Esophagus squamous epithelium (tissue), 4 donors: Measurements from ENCODE around the gene HACD2.

ENCODE experiments used
- CTCF ChIP-seq, 6 experiments: fragments of 450-650 bp in 4 of 6; fragments of 200-600 bp in 2 of 6; sonication (generic) in 2 of 6; IDR thresholded peaks; one replicate each; pipeline ENCODE4 v1.5.1; 2016 to 2019; ENCODE audit warnings: antibody characterized with exemption in 6 of 6, mild to moderate bottlenecking in 4 of 6, moderate library complexity in 4 of 6
- POLR2A ChIP-seq, 4 donors: fragments of 450-650 bp; IDR thresholded peaks; one replicate each; pipeline ENCODE4 v1.6.1; 2017; ENCODE audit warnings: antibody characterized with exemption in 4 of 4, mild to moderate bottlenecking in 4 of 4, moderate library complexity in 3 of 4

- TF ChIP-seq POLR2A (IDR thresholded peaks at IDR 0.05) (no peak), CTCF (IDR thresholded peaks at IDR 0.05) (no peak)
Measured at GRCh38 chr3:123626881-123627280, 42.0 kb upstream of the HACD2 start.
